CD4-positive, alpha-beta T cell treated with Interleukin-6 at 100 ng/mL for 8 hours (primary cell): ENCODE data around the gene SOX2.

Experiments used
- DNase-seq: peaks from one replicate; pipeline ENCODE4 v3.0.0-alpha.2; 2020; ENCODE audit warnings: mixed read lengths, low spot score

The SOX2 gene

DNA sequence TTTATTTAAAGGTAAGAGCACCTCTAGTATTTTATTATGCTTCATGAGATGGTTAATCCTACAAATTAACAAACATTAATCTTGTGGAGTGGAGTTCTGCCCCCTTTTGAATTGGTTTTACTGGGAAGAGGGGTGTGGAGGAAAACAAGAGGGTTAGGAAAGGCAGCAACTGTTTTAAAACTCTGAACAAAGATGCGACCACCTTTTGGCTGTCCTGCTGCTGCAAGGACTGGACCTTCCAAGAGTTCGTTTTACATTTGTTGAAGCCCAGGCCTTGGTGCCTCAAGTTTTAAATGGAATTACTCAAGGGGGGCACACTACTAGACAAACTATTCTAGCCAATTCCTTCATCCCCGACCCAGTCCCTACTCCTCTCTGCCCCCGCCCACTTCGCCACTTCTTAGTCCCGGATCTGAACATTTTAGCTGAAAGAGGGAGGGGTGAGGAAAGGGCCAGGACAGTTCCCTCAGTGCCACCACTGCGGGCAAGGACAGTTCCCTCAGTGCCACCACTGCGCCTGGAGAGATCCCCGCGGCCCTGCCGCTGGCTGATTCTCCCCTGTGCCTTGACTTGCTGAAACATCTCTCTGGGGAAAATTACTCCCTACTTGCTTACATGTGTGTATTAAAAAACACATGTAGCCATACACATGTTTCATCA is 11.2 kb downstream of the SOX2 start:
- DNase-seq: no peak

DNA sequence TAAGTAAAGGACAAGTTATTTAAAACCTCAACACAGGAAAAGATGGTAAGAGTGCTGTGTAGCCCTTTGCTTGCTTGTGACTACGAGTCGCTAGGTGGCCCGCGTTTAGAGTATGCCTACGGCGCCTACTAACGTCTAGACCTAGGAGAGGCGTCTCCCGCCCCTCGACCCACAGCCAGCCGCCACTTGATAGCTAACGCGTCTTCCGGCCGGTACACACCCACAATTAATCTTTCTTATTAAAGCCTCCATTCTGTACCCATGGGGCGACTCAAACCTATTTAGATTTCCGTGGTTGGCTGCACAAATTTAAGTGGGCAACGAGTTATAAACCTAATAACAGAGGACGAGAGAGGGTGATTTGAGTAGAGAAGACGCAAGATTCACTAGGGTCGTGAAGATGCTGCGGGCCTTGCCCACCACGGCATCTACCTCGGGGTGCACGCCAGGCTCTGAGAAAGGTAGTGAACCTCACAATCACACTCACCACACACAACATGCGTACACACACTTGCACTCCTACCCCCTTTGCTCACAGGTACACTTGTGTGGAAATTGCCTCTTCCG is 12.0 kb downstream of the SOX2 start:
- DNase-seq: no peak

DNA sequence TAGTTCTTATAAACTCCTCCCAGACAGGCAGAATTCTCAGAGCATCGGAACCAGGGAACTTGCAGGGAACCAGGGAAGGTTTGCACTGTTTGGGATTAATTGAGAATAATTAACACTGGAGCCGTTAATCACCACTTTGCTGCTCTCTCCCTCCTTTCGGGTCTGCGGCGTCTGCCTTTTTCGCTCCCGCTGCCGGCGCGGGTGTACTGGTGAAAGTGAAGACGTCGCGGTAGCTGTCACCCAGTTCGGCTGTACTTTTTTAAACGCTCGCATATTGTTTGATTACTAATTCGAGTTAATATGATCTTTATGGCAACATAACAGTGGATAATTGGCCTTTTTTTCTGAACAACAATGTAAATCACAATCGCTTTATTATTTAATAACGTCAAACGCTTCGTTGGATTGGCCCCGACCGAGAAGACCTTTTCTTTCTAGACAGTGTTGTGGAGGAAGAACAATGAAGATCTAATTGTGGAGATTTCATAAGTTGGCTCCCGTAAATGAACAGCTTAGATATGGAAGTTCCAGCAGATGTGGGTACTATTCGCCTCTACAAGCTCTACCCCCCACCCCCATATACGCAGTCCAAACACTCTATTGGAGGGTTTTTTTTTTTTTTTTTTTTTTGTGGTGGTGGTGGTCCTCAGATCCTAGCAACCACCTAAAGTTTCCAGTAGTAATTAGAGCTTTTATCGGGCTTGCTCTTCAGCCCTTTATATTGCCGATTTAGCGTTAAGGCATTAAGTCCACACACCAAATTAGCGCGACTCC is 12.7 kb downstream of the SOX2 start:
- no peak for DNase-seq

DNA sequence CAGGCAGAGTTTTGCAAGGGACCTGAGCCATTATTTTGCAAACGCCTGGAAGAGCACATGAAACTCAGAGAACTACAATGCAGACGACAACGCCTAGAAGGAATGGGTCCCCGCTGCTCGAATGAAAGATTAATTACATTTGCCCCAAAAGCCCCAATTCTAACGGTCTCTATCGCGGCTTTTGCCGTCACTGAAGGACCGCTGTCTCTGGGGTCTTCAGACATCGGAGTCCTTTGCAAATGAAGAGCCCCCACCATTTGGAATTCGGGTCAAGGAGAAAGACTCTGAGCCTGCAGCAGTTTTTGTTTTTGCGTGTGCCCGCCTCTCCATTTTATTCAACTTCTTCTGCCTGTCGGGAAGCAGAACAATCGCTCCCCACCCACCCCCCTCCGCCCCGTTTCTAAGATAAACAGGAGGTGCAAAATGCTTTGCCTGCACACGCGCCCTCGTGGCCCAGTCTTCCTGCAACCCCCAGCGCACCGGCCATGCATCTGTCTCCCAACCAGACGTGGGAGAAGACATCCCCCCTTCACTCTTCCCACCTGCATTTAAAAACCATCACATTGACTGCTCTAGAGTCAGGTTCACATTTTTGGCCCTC is 13.5 kb downstream of the SOX2 start:
- DNase-seq: no peak

DNA sequence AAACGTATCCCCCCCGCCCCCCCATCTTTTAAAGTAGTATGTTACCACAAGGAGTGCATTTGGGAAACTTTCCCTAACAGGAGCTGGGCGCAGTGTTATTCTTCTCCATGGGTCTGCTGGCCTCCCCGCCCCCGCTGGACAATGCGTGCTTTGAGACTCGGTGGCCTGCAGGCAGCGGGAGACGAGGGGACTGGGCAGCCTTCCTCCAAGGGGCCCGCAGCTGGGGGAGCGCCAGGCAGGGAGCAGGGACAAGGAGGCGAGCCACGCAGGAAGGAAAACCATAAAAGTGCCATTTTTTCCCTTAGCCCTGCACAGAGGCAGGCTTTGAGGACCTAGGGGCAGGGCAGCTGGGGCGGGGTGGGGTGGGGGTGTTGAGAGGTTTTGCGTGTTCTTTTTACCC is 14.1 kb downstream of the SOX2 start:
- DNase-seq: no peak

DNA sequence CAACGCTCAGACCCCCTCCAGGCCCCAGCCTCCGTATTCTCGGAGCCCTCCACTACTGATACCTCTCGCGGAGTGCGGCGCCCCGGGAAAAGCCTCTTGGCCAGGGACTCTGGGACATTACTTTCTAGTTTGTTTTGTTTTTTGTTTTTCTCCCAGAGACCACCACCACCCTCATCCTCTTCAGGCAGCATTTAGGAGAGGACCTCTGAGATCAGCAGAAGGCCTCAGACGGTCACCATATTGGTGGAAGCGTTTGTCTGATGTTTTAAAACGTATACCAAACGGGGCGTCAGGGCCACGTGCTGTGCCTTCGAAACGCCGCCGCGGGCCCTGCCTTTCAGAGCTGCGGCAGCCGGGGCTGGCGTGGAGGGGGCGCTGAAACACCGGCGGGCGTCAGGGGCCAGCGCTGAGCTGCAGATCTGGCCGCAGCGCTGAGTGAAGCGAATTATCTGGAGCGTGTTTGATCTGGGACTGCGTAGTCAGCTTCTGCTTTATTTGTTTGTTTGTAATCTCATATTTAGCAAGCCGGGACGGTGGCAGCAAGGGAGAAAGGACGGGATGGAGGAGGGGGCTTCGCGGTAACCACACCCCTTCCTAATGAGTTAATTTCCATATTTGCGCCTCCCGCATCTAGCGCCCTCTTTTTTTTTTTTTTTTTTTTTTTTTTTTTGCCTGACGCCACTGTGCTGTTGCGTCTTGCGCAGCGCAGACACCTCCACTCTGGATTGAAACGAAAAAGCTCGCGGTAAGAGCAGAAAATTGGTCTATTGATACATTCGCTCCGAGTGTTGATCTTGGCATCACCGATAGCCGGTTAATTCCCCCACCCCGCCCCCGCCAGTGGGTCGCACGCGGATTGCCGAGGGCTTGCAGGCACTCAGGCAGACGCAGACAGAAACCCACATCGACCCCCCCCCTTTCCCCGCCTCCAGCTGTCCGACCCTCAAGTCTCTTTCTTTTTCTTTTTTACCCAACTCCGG is 14.9 kb downstream of the SOX2 start:
- DNase-seq: no peak

DNA sequence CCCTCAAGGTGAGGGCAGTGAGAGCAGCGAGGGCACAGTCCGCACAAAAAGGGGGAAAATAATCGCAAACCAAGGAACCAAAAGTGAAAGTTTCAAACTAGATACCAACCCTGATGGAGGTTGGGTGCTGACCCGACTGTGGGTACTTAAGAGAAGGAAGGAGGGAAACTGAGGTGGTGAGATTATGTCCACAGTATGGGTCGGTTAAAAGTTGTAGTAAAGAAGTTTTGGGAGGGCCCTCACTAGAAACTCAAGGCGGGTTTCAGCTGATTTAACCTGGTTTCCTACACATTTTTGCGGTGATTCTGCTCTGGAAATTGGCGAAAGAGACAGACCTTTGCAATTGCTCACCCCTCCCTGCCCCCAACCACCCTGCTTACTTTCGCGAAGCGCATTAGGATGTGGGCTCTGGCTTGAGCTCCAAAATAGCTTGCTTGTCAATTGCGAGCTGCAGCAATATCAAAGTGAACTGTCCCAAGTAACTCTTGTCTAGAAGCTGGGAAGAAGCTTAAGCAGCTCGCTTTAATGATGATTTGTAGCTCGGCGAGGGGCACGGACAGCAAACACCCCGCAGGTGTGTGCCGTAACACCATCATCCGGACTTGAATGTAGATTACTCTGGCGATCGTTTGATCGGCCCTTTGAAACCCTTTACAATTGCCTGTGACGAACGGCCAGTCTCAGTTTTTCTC is 15.8 kb downstream of the SOX2 start:
- DNase-seq: no peak

DNA sequence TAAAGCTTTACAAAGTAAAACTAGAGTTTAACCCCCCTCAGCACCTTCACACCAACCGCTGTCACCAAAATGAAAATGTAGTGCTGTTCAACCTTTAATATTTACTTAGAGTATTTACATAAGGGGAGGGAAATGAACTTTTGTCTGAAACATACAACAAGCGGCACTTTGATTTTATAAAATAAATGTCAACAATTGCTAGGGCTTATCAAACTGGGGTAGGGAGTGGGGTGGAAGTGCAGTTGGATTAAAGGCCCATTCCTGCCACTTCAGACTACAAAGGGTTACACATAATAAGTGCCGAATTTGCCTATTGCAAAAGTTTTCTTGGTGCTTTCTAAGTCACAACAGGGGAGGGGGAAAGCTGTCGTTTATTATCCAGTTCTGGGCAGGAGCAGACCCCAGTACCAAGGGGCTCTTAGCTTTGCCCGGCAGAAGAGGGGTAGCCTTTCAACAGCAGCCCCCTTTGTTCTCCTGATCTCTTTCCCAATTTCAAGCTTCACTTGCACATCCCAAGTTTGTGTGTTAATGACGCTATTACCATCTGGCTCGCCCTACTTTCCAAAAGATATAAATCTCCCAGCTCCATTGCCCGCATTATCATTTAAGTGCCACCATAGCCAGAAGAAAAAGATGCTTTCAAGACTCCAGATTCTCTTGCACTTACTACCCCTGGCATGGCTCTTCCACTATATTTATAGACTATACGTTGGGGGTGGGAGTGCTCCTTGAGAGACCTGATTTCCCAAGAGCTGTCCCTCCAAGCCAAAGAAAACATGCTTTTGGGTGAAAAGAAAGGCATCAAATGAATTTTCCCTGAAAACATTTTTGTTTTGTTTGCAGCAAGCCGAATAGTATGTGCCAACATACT is 17.0 kb downstream of the SOX2 start:
- no peak for DNase-seq

DNA sequence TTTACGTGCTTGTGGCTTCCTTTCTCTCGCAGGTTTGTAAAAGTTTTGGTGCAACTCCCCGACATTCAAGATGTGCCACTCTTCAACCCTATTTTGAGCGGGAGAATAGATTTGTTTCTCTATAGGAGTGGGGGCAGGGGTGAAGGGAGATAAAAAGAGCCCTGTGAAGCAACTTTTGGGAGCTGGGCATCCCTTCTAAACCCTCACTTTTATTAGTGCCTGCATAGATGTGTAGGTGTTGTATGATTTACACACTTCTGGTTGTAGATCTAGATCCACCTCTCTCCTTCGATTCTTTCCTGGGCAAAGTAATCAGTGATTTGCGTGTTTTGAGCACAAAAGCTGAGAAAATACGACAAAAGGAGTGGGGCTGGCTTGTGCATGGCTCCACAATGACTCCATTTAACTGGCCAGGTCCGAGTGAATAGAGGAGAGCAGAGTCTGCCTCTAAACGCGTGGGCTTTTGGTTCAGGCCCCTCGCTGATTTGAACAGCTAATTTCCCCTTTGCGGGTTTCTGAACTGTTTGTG is 17.7 kb downstream of the SOX2 start:
- DNase-seq: no peak

DNA sequence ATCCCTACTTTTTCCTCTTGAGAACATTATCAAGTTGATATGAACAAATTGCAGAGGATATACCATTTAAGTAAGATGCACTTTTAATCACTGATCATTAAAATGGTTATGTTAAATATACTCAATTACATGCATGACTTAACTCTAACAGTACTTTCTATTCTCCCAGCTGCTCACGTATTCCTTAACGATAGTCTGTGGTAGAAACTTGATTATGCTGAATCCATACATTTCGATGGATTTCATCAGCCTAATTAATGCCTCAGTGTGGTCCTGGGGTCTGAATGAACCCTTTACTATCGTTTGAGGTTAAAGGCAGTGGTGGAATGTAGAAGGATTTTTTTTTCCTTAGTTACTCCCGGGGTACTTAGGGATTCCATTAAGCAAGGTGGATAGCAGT is 18.6 kb downstream of the SOX2 start:
- no peak for DNase-seq

DNA sequence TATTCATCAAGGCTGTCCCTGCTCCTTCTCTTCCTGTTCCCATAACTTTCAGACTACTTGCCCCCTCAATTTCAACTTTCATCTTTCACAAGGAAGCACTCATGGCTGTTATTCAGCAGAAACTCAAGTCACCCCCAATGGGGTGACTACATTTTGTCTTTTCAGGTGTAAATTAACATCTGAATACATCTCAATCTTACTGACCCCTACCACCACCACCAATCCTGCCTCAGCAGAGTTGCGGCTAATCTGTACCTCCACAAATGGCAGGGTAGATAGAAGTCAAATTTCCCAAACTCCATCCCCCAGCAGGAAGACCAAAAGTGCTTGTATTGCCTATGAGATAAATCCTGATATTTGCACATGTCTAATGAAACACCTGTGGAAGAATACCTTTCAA is 19.2 kb downstream of the SOX2 start:
- DNase-seq: no peak

DNA sequence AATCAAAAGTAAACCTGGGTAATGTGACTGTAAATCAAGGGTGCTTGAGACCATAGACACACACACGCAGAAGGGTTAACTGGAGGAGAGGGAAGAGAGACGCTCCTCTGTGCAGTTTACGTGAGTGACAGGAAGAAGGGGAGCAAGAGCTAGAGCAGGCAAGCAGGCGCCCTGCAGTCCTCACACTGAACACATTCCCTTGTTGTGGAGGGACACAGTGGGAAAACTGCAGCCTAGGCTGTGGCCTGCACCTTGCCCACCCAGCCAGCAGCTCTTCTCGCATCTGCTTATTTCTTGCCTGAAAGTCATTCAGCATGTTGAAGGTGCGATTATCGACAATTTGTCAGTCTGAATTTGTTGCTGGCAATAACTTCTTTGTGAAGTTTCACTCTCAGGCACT is 24.2 kb downstream of the SOX2 start:
- no peak for DNase-seq

DNA sequence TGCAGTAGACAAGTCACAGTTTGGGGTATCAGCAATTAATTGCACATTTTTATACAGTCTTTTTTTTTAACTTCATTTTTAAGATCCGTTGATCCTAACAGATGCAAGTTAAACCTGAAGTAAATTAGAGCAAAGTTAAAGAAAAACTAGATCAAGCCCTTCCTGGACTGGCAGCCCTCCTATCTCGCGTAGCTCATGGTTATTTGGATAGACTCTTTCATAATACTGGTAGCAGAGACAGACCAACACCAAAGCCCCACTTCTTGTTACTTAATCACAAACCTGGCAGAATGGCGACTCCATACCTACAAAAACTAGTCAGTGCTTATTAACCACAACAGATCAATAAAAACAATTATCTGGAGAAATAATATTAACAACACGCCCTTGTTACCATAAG is 26.8 kb downstream of the SOX2 start:
- DNase-seq: no peak

DNA sequence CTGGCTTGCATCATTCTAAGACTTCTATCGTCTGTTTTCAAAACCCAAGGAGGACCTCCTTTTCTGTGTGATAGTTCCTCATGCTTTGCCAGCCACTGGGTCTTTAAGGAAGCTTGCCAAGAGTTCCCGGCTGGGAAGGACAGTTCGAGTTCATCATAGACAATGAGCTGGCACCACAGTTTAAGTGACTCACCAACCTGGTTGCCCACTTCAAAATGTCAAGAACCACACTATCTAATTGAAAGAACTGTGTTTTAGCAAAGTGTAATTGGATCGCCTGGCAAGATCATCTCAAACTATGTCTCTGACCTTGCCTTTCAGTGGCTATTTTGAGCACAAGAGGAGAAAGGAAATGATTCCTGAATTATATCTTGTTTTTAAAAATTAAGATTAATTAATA is 27.9 kb downstream of the SOX2 start:
- DNase-seq: no peak

DNA sequence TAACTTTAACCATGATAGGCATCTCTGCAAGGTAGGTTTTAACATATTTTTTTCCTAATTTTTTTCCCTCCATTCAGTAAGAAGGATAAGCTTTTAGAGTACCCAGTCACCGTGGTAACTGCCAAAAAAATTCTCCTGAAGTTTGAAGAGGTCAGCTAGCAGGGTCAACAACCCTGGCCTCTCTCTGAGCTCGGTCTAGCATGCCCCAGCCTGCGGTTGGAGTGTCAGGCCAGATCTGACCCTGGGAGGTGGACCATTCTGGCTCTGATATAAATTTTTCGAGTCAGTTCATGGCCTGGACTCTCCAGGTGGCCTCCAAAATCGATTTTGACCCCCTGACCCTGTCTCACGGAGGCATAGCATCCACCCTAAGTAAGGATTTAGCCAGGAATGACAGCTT is 29.7 kb downstream of the SOX2 start:
- DNase-seq: no peak

DNA sequence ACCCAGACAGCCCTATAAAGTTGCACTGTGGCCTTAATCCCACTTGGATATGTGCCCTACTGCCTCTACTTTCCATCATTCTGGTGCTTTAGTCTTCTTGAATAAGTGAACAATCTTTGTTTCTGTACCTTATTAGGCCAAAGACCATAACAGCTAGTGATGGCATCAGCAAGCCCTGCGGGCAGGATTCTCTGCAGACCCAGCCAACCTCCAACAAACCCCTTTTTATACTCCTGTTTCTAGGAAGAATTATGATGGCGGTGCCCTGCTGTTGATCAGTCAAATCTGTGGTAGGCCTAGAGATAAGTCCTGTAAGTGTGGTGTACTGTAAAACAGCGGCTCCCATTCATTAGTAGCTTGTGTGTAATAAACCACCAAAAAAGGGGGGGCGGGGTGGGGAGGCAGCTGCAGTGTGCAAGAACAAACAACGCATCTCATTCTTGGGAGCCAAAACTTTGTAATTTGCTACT is 40.5 kb downstream of the SOX2 start:
- DNase-seq: no peak

DNA sequence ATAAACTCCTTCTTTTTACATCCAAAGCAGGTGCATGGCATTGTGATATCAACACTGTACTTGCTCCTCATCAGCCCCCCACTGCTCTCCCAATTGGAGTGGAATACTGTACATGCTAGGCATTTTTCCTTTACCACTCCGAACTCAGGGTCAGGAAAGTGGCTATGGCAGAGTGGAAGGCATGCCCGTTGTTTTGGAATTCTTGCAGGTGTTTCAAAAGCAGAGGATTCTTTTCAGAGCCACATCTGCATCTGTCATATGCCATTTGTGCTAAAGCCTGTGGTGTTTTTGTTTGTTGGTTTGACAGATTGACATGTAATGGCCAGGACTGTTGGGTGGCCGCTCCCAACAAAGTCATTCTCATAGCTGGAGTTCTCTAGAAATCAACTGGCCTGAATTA is 41.7 kb downstream of the SOX2 start:
- no peak for DNase-seq

DNA sequence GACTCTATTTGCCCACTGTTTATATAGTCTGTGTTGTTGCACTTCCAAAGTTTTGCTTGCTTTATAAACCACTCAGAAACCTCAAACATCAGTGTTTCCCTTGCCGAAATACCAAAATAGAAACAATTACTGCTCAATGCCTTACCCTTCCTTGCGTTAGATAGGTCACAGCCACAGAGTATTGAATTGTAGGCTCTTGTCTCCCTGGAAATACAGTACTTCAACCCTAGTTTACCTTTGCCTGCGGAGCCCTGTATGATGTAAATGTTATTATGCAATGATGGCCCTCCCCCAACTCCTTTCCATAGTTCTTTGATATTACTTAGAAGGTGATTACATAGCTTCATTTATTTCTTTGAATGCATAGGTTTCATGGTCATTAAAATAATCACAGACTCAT is 44.2 kb downstream of the SOX2 start:
- DNase-seq: no peak

DNA sequence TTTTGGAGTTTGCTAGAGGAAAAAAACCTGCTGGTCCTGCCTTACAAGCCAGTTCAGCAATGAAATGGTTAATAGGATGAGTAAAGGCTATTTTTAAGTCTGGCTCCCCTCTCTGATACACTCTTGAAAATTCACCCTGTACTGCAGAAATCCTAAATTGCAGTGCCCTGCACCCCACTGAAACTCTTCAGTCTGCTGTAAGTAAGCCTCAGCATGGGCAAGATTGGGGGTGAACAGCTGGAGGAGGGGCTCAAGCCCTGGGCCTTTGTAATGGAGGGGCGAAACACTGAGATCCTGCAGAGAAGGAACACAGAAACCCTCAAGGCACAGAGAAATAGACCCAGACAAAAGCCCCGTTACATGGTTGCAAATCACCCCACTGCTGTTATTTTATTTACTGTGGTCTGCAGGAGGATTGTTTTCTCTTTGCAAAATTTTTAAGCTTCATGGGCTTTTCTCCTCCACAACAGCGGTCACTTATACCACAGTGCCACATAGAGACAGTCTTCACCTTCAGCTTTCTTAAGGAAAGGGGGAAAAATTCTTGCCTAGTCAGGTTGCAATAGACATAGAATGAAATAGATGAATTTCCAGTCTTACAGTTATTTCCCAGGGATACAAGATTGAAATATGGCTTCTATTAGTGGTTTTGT is 45.0 kb downstream of the SOX2 start:
- no peak for DNase-seq
